ENCODE data around the gene PTPRG. TPM values are rescaled to one million over a fixed set of nuclear protein-coding genes. Genes with fewer than 3 reads are reported as not detected.

PTPRG gene
- total RNA-seq, 2 experiments from 2014 or later: 0.24 to 0.37 TPM

GRCh38 chr3:61928776-61929314 is 367.5 kb downstream of the PTPRG start:
- CTCF ChIA-PET: no interaction called here
- no peak for DNase-seq
- no peaks in the 10 kb centered on the region for H3K27me3 Mint-ChIP-seq (ENCODE audit: low read depth)
- no peaks in the 10 kb centered on the region for H3K36me3 Mint-ChIP-seq (ENCODE audit: low read depth)
- intact Hi-C loops (cut with micrococcal nuclease): no loop called here
- H3K27ac Mint-ChIP-seq: no peak overlapping the region
- H3K4me1 Mint-ChIP-seq (ENCODE audit: low read depth): no peaks in the 10 kb centered on the region
- no peaks in the 10 kb centered on the region for H3K9me3 Mint-ChIP-seq
- H3K4me3 Mint-ChIP-seq: no peak overlapping the region

GRCh38 chr3:61929617-61930016 is 368.2 kb downstream of the PTPRG start:
- Mint-ChIP-seq H3K36me3 (ENCODE audit: low read depth) (no peaks in the 10 kb centered on the region), H3K27ac (no peak overlapping the region), H3K4me3 (no peak overlapping the region), H3K27me3 (ENCODE audit: low read depth) (no peaks in the 10 kb centered on the region), H3K4me1 (ENCODE audit: low read depth) (no peaks in the 10 kb centered on the region), H3K9me3 (no peaks in the 10 kb centered on the region)
- DNase-seq: no peak
- CTCF ChIA-PET: no interaction called here
- intact Hi-C loops (cut with micrococcal nuclease): loop anchor here (10.0 kb wide), 1 partner anchor 75 kb away; no protein-coding TSS in a partner anchor

GRCh38 chr3:61932499-61932898 is 371.1 kb downstream of the PTPRG start:
- no peak for DNase-seq
- H3K4me3 Mint-ChIP-seq: no peak overlapping the region
- H3K4me1 Mint-ChIP-seq (ENCODE audit: low read depth): no peaks in the 10 kb centered on the region
- peaks cover 7% of the 10 kb centered on the region for H3K27me3 Mint-ChIP-seq (ENCODE audit: low read depth)
- H3K36me3 Mint-ChIP-seq (ENCODE audit: low read depth): no peaks in the 10 kb centered on the region
- H3K9me3 Mint-ChIP-seq: no peaks in the 10 kb centered on the region
- intact Hi-C loops (cut with micrococcal nuclease): loop anchor here (10.0 kb wide), 1 partner anchor 78 kb away; no protein-coding TSS in a partner anchor
- CTCF ChIA-PET: no interaction called here
- H3K27ac Mint-ChIP-seq: no peak overlapping the region

GRCh38 chr3:61933798-61934504 is 372.6 kb downstream of the PTPRG start:
- no peaks in the 10 kb centered on the region for H3K9me3 Mint-ChIP-seq
- CTCF ChIA-PET: no interaction called here
- intact Hi-C loops (cut with micrococcal nuclease): loop anchor here (10.0 kb wide), 1 partner anchor 79 kb away; no protein-coding TSS in a partner anchor
- no peak overlapping the region for H3K27ac Mint-ChIP-seq
- no peak for DNase-seq
- peaks cover 7% of the 10 kb centered on the region for H3K27me3 Mint-ChIP-seq (ENCODE audit: low read depth)
- H3K36me3 Mint-ChIP-seq (ENCODE audit: low read depth): no peaks in the 10 kb centered on the region
- H3K4me1 Mint-ChIP-seq (ENCODE audit: low read depth): no peaks in the 10 kb centered on the region
- no peak overlapping the region for H3K4me3 Mint-ChIP-seq

GRCh38 chr3:61934505-61934871 is 373.1 kb downstream of the PTPRG start:
- CTCF ChIA-PET: no interaction called here
- H3K27ac Mint-ChIP-seq: no peak overlapping the region
- intact Hi-C loops (cut with micrococcal nuclease): loop anchor here (10.0 kb wide), 1 partner anchor 80 kb away; no protein-coding TSS in a partner anchor
- H3K4me3 Mint-ChIP-seq: no peak overlapping the region
- H3K9me3 Mint-ChIP-seq: no peaks in the 10 kb centered on the region
- H3K4me1 Mint-ChIP-seq (ENCODE audit: low read depth): no peaks in the 10 kb centered on the region
- H3K36me3 Mint-ChIP-seq (ENCODE audit: low read depth): no peaks in the 10 kb centered on the region
- no peak for DNase-seq
- peaks cover 7% of the 10 kb centered on the region for H3K27me3 Mint-ChIP-seq (ENCODE audit: low read depth)

GRCh38 chr3:61935814-61936213 is 374.4 kb downstream of the PTPRG start:
- no peaks in the 10 kb centered on the region for H3K4me1 Mint-ChIP-seq (ENCODE audit: low read depth)
- H3K27me3 Mint-ChIP-seq (ENCODE audit: low read depth): peaks cover 7% of the 10 kb centered on the region
- no peak overlapping the region for H3K27ac Mint-ChIP-seq
- no peak overlapping the region for H3K4me3 Mint-ChIP-seq
- H3K9me3 Mint-ChIP-seq: no peaks in the 10 kb centered on the region
- CTCF ChIA-PET: interaction anchor here (0.6 to 2.2 kb wide), 4 partner anchors 10 to 604 kb away, joined by 3 to 7 read pairs (median 4); no protein-coding TSS in a partner anchor
- DNase-seq: no peak
- intact Hi-C loops (cut with micrococcal nuclease): loop anchor here (5.0 to 10.0 kb wide), 2 partner anchors 81 to 374 kb away; partner anchors contain the start of gene PTPRG
- H3K36me3 Mint-ChIP-seq (ENCODE audit: low read depth): no peaks in the 10 kb centered on the region

GRCh38 chr3:61936344-61936937 is 375.1 kb downstream of the PTPRG start:
- CTCF ChIA-PET: interaction anchor here (0.6 to 2.2 kb wide), 8 partner anchors 10 to 604 kb away, joined by 3 to 7 read pairs (median 3); no protein-coding TSS in a partner anchor
- Mint-ChIP-seq H3K27me3 (ENCODE audit: low read depth) (peaks cover 7% of the 10 kb centered on the region), H3K36me3 (ENCODE audit: low read depth) (no peaks in the 10 kb centered on the region), H3K9me3 (no peaks in the 10 kb centered on the region), H3K27ac (no peak overlapping the region), H3K4me1 (ENCODE audit: low read depth) (no peaks in the 10 kb centered on the region), H3K4me3 (no peak overlapping the region)
- peak; percentile 42 for DNase-seq
- intact Hi-C loops (cut with micrococcal nuclease): loop anchor here (5.0 to 10.0 kb wide), 2 partner anchors 82 to 374 kb away; partner anchors contain the start of gene PTPRG

GRCh38 chr3:61937477-61937876 is 376.1 kb downstream of the PTPRG start:
- CTCF ChIA-PET: interaction anchor here (2.2 kb wide), 1 partner anchor 9 kb away, joined by 7 read pairs; no protein-coding TSS in a partner anchor
- Mint-ChIP-seq H3K4me1 (ENCODE audit: low read depth) (no peaks in the 10 kb centered on the region), H3K27me3 (ENCODE audit: low read depth) (peaks cover 7% of the 10 kb centered on the region), H3K36me3 (ENCODE audit: low read depth) (no peaks in the 10 kb centered on the region), H3K27ac (no peak overlapping the region), H3K9me3 (no peaks in the 10 kb centered on the region), H3K4me3 (no peak overlapping the region)
- DNase-seq: no peak
- intact Hi-C loops (cut with micrococcal nuclease): loop anchor here (5.0 to 10.0 kb wide), 2 partner anchors 83 to 375 kb away; partner anchors contain the start of gene PTPRG

GRCh38 chr3:61938878-61939549 is 377.6 kb downstream of the PTPRG start:
- Mint-ChIP-seq H3K36me3 (ENCODE audit: low read depth) (no peaks in the 10 kb centered on the region), H3K27me3 (ENCODE audit: low read depth) (peaks cover 7% of the 10 kb centered on the region), H3K4me3 (no peak overlapping the region), H3K4me1 (ENCODE audit: low read depth) (no peaks in the 10 kb centered on the region), H3K27ac (no peak overlapping the region), H3K9me3 (no peaks in the 10 kb centered on the region)
- intact Hi-C loops (cut with micrococcal nuclease): loop anchor here (5.0 to 10.0 kb wide), 2 partner anchors 84 to 377 kb away; partner anchors contain the start of gene PTPRG
- DNase-seq: no peak
- CTCF ChIA-PET: interaction anchor here (0.7 kb wide), 1 partner anchor 22 kb away, joined by 4 read pairs; no protein-coding TSS in a partner anchor

- intact Hi-C loops (cut with micrococcal nuclease): no loop called here
- H3K27ac Mint-ChIP-seq: no peak overlapping the region
Measured at GRCh38 chr3:61940236-61940635, 378.9 kb downstream of the PTPRG start.

GRCh38 chr3:61943975-61944374 is 382.6 kb downstream of the PTPRG start:
- CTCF ChIA-PET: no interaction called here
- no peaks in the 10 kb centered on the region for H3K4me1 Mint-ChIP-seq (ENCODE audit: low read depth)
- peaks cover 3% of the 10 kb centered on the region for H3K27me3 Mint-ChIP-seq (ENCODE audit: low read depth)
- no peak overlapping the region for H3K27ac Mint-ChIP-seq
- no peaks in the 10 kb centered on the region for H3K9me3 Mint-ChIP-seq
- H3K36me3 Mint-ChIP-seq (ENCODE audit: low read depth): no peaks in the 10 kb centered on the region
- no peak for DNase-seq
- no peak overlapping the region for H3K4me3 Mint-ChIP-seq
- intact Hi-C loops (cut with micrococcal nuclease): no loop called here

More at GRCh38 chr3:61940236-61940635, 378.9 kb downstream of the PTPRG start:
- no peaks in the 10 kb centered on the region for H3K9me3 Mint-ChIP-seq
- H3K36me3 Mint-ChIP-seq (ENCODE audit: low read depth): no peaks in the 10 kb centered on the region
- no peaks in the 10 kb centered on the region for H3K4me1 Mint-ChIP-seq (ENCODE audit: low read depth)
- DNase-seq: no peak
- H3K4me3 Mint-ChIP-seq: no peak overlapping the region
- peaks cover 6% of the 10 kb centered on the region for H3K27me3 Mint-ChIP-seq (ENCODE audit: low read depth)
- CTCF ChIA-PET: no interaction called here

- intact Hi-C loops (cut with micrococcal nuclease): no loop called here
- Mint-ChIP-seq H3K4me3 (no peak overlapping the region), H3K9me3 (no peaks in the 10 kb centered on the region), H3K4me1 (ENCODE audit: low read depth) (no peaks in the 10 kb centered on the region), H3K27ac (no peak overlapping the region), H3K27me3 (ENCODE audit: low read depth) (peaks cover 3% of the 10 kb centered on the region), H3K36me3 (ENCODE audit: low read depth) (no peaks in the 10 kb centered on the region)
- CTCF ChIA-PET: no interaction called here
- DNase-seq: no peak
Measured at GRCh38 chr3:61944726-61945125, 383.4 kb downstream of the PTPRG start.
